Measurements from ENCODE around the gene MFSD1. TPM values are rescaled to one million over a fixed set of nuclear protein-coding genes. Genes with fewer than 3 reads are reported as not detected.

The MFSD1 gene
- total and polyA plus RNA-seq, 2 of the 13 experiments (the other 11 are each of a cell fraction or from before 2014, with no cell fraction given), result 17.3 to 37.9 TPM

- TF ChIP-seq ZNF589 (CRISPR knock-in tag; conservative IDR thresholded peaks at IDR 0.05) (no peak), MAFG (CRISPR knock-in tag; IDR thresholded peaks at IDR 0.05) (no peak), ZNF614 (CRISPR knock-in tag; IDR thresholded peaks at IDR 0.05; ENCODE audit: borderline replicate concordance) (no peak), NCOA2 (CRISPR knock-in tag; IDR thresholded peaks at IDR 0.05) (peak; percentile 69), BORCS8-MEF2B (CRISPR knock-in tag; IDR thresholded peaks at IDR 0.05) (no peak), ZNF782 (CRISPR knock-in tag; IDR thresholded peaks at IDR 0.05; ENCODE audit: borderline replicate concordance) (no peak), SNAPC2 (CRISPR knock-in tag; IDR thresholded peaks at IDR 0.05) (no peak), FOXJ3 (CRISPR knock-in tag; IDR thresholded peaks at IDR 0.05; ENCODE audit: borderline replicate concordance) (peak; percentile 19; the same call in 1 of the 2 replicates), ATM (IDR thresholded peaks at IDR 0.05; ENCODE audit: borderline replicate concordance) (no peak), TIGD3 (CRISPR knock-in tag; IDR thresholded peaks at IDR 0.05; ENCODE audit: borderline replicate concordance) (no peak), FOXK1 (CRISPR knock-in tag; IDR thresholded peaks at IDR 0.05; ENCODE audit: borderline replicate concordance, low read depth) (no peak), ZBTB46 (CRISPR knock-in tag; IDR thresholded peaks at IDR 0.05; ENCODE audit: borderline replicate concordance) (no peak), ZNF12 (CRISPR knock-in tag; IDR thresholded peaks at IDR 0.05) (no peak), TCF7 (IDR thresholded peaks at IDR 0.05; ENCODE audit: low read depth) (peak; percentile 73), MTF1 (CRISPR knock-in tag; IDR thresholded peaks at IDR 0.05) (no peak), CBX2 (IDR thresholded peaks at IDR 0.05; ENCODE audit: low read depth, low read length) (no peak), CBX2 (CRISPR knock-in tag; IDR thresholded peaks at IDR 0.05; ENCODE audit: low read depth) (no peak), SOX13 (IDR thresholded peaks at IDR 0.05) (no peak), SOX13 (CRISPR knock-in tag; conservative IDR thresholded peaks at IDR 0.05 in 1 of 2, IDR thresholded peaks at IDR 0.05 in 1 of 2) (peak in 1 of 2 experiments; percentile 45; a peak in 2 of 4 replicates), KLF9 (CRISPR knock-in tag; IDR thresholded peaks at IDR 0.05; ENCODE audit: low read depth) (no peak), ZNF496 (CRISPR knock-in tag; IDR thresholded peaks at IDR 0.05; ENCODE audit: insufficient replicate concordance) (no peak)
- TF ChIP-seq, protein P1, sequence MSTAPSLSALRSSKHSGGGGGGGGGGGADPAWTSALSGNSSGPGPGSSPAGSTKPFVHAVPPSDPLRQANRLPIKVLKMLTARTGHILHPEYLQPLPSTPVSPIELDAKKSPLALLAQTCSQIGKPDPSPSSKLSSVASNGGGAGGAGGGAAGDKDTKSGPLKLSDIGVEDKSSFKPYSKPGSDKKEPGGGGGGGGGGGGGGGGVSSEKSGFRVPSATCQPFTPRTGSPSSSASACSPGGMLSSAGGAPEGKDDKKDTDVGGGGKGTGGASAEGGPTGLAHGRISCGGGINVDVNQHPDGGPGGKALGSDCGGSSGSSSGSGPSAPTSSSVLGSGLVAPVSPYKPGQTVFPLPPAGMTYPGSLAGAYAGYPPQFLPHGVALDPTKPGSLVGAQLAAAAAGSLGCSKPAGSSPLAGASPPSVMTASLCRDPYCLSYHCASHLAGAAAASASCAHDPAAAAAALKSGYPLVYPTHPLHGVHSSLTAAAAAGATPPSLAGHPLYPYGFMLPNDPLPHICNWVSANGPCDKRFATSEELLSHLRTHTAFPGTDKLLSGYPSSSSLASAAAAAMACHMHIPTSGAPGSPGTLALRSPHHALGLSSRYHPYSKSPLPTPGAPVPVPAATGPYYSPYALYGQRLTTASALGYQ (CRISPR knock-in tag; IDR thresholded peaks at IDR 0.05), result peak; percentile 48; the same call in 1 of the 2 replicates
- TF ChIP-seq, protein P2, sequence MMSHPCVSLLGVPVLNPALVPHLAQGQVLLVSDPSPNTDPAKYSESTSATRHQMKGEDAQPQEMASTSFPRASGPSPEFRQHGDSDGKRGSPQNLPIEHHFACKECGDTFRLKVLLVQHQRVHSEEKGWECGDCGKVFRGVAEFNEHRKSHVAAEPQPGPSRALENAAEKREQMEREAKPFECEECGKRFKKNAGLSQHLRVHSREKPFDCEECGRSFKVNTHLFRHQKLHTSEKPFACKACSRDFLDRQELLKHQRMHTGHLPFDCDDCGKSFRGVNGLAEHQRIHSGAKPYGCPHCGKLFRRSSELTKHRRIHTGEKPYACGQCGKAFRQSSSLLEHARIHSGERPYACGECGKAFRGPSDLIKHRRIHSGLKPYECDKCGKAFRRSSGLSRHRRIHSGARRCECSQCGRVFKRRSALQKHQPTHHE (CRISPR knock-in tag; IDR thresholded peaks at IDR 0.05; ENCODE audit: borderline replicate concordance), result no peak
These were observed 32.8 kb upstream of the MFSD1 start (continued) for GRCh38 chr3:158768881-158769543.

All from HepG2 (cell line).